NCI-H1105 treated with DMSO at 0.1 percent for 48 hours (cell line): ENCODE measurements around the gene STRN4.
"Not testable (repeated sequence)": the region's sequence is repeated elsewhere in the genome, so short reads cannot be mapped to it uniquely, and the experiment has no call there.

Experiments used
- DNase-seq: peaks from one replicate; lab custom pipeline; 2025; lab: John Stamatoyannopoulos, UW

Gene STRN4

DNA sequence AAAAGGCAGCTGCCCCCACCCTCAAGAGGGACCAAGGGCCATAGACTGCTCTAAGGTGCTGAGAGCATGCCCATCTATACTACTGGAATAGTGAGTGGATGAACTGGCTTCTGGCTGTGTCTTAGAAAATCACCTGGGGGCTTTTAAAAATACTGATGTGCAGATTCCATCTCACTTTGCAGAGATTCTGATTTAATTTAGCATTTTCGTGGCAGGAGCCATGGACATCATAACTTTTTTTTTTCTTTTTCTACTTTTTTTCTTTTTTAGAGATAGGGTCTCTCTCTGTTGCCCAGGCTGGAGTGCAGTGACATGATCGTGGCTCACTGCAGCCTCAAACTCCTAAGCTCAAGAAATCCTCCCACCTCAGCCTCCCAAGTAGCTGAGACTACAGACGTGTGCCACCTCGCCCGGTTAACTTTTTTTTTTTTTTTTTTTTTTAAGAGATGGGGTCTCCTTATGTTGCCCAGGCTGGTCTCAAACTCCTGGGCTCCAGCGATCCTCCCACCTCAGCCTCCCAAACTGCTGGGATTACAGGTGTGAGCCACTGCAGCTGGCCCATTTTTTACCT is 33.4 kb downstream of the STRN4 start:
- DNase-seq, result not testable (repeated sequence)

DNA sequence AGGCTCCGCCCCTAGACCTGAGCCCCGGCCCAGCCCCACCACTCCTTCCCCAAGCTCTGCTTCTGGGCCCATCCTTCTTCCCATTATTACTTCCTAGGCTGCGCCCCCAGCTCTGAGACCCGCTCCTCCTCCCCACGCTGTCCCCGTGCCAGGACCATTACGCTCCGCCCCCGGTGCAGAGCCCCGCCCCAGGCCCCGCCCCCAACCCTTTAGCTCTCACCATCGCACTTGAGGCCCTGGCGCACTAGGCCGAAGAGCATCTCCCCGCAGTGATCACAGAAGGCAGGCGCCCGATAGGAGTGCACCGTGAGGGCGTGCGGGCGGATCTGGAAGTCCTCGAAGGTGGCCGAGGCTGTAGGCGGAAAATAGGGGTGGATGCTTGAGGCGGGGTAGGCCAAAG is 35.6 kb downstream of the STRN4 start:
- DNase-seq, result no peak

DNA sequence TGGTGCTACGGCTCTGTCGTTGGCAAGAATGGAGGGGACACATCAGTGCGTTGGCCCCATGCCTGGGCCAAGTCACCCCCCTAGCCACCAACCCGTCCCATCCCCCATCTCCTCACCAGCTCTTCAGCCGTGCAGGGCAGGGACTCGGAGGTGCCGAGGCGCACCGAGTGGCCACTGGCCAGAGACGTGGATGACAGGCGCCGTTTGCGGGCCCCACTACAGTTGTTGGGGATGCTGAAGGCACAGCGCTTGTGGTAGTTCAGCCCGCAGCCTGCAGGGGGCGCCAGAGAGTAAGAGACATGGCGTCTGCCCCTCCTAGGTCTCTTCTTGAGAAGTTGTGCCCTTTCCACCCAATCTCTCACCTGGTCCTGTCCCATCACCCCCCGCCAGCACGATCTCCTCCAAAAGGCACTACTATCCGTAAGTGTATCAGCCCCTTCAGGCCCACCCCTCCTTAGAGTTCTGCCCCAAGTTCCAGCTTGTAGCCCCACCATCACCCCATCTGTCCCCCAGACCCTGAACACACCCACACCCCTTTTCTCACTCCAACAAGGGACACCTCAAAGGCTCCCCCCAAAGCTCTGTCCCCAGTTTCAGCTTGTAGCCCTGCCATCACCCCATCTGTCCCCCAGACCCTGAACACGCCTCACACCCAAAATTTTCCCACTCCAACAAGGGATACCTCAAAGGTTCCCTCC is 41.7 kb downstream of the STRN4 start:
- DNase-seq, result no peak

DNA sequence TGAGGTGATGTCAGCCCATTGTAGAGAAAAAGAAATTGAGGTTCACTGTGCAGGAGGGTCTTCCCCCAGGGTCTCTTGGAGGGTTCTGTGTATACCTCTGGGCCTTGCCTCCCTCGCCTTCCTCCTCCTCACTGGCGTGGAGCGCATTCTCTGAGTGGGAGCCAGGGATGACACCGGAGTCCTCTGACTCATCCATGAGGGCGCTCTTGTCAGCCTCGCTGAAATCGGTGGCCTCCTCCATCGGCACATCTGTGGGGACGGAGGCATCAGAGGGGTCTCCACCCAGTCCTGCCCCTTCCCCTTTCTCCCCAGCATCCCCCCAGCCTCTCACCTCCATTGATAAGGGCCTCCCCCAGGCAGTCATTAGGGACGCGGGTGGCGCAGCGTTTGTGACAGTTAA is 45.5 kb downstream of the STRN4 start:
- no peak for DNase-seq

DNA sequence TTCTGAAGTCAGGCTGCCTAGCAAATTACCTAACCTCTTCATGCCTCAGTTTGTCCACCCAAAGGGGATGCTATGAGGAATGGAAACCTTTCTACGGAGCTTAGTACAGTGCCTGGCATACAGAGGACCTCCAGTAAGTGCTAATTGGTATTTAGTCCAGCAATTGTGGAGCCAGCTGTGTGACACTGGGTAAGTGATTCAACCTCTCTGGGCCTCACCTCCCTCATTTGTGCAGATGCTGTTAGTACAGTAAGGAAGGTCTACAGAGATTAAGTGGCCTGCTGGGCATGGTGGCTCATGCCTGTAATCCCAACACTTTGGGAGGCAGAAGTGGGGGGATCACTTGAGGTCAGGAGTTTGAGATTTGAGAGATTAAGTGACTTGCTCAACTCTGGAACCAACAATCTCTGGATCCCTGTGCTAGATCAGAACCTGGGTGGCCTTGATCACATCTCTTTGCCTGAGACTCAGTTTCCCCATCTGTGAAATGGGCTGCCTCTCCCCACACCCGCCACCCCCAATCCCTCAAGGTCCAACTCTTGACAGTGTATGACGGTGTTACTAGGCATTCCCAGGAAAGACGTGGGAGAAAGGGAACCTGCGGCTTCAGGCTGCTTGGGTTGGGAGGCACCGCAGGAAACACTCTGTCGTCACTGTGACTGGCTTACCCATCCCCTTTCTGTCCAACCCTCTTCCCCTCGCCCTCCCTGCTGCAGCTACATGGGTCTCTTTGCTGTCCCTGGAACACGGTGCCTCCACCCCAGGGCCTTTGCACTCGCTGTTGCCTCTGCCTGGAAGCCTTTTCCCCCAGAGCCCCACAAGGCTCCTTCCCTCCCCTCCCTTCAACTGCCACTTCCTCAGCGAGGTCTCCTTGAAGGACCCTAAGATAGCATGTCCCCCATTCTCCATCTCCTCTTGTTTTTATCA is 47.6 kb downstream of the STRN4 start:
- DNase-seq, result no peak

DNA sequence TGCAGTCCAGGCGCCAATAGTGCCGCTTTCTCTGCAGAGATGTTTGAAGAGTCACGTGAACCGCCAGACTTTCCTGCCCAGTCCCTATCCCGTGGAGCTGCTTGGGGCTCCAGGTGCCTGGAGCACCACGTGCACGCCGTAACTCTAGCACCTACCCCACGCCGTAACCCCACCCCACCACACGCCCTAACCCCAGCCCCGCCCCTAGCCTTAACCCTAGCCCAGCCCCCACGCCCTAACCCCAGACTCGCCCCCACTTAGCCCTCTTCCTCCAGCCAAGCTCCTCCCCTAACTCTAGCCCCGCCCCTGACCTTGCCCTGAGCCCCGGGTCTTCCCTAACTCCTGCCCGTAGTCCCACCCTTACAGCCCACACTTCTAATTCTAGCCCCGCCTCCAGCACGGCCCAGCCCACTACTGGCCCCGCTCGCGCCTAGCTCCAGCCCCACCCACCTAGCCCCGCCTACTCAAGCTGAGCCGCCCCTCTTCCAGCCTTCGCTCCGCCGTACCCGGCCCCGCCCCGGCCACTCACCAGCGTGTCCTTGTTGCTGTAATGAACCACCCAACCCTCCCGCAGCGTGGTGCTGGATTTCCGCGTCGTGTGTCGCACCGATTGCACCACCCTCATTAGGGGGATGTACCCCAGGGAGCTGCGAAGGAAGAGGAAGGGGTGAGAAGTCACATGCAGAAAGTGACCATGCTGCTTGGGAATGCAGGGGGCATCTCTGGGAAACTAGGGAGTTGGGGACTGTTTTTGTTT is 48.9 kb downstream of the STRN4 start:
- DNase-seq, result no peak

DNA sequence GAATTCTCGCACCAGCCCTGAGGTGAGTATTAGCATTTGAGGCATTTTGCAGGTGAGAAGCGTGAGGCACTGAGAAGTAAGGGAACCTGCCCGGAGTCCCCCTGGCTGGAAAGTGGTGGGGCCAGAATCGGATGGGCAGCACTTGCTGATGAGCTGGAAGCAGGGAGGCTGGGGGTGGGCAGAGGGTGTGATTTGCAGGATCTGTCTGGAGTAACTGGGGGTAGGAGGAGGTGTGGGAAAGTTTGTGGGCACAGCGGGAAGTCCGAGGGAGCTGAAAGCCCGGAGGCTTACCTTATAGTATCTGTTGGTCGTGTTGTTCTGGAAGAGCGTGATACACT is 49.4 kb downstream of the STRN4 start:
- DNase-seq, result no peak

DNA sequence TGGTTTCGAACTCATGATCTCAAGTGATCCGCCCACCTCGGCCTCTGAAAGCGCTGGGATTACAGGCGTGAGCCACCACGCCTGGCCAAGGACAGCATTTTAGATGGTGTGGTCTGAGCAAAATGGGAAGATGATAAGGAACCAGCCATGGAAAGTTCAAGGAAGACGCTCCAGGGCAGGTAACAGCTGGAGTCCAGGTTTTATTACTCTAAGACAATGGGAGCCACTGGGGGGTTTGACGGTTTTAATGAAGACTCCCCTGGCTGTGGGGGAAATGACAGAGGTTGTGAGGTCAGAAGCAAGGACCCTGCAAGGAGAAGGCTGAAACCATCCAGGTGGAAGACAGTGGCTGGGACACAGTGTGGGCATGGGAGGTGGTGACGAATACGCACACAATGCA is 50.2 kb downstream of the STRN4 start:
- no peak for DNase-seq

DNA sequence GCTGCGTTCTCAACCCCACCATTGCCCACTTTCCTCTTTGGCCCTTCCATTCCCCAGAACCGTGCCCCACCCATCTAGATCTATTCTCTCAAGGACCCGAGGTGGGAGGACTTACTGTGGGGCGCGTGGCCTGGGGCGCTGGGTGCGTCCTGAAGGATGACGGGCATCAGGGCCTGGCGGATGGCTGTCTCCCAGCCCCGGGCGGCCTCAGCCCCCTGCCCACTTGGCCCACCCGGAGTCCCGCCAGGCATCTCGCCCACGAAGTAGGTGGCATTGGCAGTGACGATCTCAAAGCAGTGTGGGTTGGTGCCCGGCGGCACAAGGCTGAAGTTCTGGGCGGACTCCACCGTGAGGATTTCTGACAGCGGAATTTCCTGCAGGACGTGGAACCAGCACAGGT is 52.5 kb downstream of the STRN4 start:
- DNase-seq, result no peak

DNA sequence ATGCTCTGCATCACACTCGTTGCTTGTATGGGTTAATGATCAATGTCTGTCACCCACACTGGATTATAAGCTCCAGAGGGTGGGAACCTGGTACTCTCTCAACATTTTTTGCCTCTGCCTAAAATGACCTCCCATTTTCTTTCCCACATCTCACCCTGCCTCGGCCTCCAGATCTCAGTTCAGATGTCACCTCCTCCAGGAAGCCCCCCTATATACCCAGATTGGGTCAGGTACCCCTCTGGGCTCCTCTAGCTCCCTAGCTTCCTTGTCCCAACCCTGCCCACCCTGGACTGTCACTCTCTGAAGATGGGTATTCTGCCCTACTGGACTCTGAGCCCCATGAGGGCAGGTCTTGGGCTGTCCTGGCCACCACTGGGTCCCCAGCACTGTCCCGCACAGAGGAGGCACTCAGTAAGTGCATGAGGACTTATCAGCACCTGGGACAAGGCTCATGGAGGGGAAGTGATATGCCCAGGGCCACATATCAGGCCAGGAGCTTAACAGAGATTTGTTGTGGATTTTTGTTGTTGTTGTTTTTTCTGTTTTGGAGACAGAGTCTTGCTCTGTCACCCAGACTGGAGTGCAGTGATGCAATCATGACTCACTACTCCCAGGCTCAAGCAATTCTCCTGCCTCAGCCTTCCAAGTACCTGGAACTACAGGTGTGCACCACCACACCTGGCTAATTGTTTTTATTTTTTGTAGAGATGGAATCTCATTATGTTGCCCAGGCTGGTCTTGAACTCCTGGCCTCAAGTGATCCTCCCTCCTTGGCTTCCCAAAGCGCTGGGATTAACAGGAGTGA is 53.1 kb downstream of the STRN4 start:
- DNase-seq, result no peak

DNA sequence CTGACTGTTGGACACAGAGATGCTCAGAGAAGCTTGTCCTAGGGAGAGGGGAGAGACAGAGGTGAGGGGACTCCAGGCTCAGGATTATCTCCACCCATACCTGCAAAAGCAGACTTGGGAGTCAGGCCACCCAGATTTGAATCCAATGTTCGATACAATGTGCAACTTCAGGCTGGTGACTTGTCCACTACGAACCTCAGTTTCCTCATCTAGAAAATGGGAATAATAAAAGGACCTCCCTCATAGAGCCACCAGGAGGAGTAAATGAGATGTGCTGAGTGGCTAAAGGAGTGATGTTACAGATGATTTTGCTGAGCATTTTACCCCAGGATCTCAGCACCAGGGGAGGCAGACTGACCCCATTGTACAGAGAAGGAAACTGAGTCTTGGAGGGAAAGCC is 54.3 kb downstream of the STRN4 start:
- no peak for DNase-seq

DNA sequence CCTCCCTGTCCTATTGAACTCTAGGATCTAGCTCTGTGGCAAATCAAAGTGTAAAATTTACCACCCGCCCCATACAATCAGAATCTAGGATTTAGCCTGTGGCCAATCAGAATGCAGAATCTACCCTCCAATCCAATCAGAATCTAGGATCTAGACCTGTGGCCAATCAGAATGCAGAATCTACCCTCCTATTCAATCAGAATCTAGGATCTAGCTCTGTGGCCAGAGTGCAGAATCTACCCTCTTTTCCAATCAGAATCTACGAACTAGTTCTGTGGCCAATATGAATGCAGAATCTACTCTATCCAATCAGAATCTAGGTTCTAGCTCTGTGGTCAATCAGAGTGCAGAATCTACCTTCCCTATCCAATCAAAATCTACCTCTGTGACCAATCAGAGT is 55.1 kb downstream of the STRN4 start:
- DNase-seq, result no peak

DNA sequence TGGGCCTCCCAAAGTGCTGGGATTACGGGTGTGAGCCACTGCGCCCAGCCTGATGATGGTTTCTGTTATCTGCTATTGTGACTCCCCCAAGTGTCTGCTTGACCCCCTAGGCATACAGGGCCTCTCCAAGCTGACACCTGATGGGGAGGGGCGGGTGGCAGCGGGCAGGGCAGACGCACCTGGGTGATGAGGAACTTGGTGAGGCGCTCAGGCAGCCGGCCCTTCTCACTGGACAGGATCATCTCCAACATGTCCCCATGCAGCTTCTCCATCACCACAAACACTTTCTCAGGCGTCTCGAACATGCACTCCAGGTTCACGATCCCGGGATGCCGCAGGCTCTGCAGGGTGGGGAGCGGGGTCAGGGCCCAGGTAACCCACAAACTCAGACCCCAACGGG is 56.9 kb downstream of the STRN4 start:
- no peak for DNase-seq

DNA sequence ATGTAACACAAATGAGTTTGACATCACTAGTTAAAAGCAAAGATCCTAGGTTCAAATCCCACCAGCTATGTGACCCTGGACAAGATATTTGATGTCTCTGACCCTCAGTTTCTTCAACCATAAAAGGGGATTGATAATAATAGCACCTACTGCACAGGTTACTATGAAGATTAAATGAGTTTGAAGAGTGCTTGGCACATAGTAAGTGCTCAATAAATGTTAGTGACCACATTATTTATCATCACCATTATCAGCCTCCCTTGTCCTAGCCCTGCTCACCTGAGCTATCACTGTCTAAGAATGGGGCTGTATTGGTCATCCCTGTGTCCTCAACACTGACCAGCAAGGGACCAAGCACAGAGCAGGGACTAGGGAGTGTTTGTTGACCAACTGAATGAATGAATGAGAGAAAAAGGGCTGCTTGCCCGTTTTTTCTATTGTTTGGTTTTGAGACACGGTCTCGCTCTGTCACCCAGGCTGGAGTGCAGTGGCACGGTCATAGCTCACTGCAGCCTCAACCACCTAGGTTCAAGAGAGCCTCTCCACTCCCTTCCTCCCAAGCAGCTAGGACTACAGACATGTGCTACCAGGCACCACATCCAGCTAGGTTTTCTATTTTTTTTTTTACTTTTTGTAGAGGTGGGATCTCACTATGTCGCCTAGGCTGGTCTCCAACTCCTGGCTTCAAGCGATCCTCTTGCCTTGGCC is 58.7 kb downstream of the STRN4 start:
- no peak for DNase-seq

DNA sequence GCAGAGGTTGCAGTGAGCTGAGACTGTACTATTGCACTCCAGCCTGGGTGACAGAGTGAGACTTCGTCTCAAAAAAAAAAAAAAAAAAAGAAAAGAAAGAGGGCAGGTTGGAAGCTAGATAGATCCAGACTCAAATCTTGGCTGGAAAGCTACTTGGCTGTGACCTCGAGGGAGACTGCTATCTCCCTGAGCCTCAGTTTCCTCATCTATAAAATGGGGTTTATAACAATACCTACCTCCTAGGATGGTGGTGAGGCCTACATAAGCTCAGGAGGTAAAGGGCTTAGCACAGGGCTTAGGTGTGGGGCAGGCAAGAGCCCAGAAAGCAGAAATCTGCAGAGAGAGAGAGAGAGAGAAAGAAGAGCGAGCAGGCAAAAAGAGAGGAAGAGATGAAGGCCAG is 61.1 kb downstream of the STRN4 start:
- DNase-seq, result no peak

DNA sequence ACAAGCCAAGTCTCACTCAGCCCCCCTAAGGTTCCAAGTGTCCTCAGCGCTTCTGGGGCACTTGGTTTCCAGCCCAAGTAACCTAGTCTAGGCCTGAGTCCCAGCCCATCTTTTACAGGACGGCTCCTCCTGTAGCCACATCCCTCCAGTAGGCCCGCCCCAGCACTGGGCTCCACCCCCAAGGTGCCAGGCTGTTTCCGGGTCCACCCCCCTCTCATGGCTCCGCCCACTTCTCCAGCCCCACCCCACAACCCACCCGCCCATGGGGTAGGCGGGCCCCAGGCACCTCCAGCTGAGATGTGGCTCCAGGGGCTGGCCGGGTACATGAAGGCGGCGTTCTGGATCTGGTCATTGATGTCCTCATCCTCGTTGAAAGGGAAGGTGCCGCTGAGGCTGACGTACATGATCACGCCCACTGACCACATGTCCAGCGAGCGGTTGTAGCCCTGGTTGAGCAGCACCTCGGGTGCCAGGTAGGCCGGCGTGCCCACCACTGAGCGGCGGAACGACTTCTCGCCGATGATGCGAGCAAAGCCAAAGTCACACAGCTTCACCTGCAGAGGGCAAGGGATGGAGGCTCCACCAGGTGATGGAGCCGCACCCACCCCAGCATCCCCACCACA is 68.0 kb downstream of the STRN4 start:
- no peak for DNase-seq

DNA sequence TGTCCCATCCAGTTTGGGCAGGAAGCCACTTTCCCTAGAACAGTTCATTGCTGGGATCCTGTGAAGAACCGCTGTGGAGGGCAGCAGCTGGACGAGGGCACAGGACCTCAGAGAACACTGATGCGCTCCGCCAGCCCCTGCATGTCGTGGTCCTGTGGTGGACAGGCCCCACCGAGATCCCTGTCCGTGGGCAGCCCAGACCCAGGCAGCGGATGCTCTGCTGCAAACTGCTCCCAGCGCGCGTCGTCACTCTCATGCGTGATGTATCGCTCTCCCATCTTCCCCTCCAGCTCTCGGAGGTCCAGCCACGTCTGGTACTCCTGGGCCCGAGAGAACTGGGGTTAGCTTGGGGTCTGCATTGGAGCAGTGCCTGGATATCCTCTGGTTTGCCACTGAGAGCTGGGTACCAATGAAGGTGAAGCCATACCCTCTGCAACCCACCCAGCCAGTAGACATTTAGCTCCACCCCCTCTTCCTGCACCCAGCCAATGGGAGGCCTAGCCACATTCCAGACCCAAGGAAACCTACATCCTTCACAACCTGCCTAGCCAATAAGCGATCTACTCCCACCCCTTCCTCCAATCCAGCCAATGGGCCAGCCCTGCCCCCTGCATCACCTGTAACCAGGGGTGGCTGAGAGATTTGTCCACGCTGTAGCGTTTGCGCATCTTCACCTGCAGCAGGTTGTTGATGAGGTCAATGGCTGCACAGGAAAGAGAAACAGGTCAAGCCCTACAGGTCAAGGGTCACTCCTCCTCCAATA is 71.7 kb downstream of the STRN4 start:
- no peak for DNase-seq

DNA sequence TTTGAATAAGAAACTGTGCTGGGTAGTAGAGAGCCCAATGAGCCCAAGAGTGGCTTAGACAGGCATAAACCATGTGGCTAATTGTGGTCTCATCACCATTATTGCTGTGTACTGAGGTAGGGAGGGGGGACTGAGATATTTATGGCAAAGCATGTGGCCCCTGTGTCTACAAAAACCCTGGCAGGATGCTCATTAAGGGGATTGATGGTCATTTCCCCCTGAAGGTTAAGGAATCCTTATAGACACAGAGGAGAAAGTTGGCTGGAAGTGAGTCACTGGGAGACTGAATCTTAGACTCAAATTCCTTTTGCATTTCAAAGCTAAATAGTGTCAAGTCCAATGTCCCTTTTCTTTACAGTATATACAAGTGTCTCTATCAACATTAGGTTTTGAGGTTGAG is 75.4 kb downstream of the STRN4 start:
- no peak for DNase-seq
